ENCODE data around the gene LRRTM4.
"Not testable (repeated sequence)": the region's sequence is repeated elsewhere in the genome, so short reads cannot be mapped to it uniquely, and the experiment has no call there.

The LRRTM4 gene

DNA sequence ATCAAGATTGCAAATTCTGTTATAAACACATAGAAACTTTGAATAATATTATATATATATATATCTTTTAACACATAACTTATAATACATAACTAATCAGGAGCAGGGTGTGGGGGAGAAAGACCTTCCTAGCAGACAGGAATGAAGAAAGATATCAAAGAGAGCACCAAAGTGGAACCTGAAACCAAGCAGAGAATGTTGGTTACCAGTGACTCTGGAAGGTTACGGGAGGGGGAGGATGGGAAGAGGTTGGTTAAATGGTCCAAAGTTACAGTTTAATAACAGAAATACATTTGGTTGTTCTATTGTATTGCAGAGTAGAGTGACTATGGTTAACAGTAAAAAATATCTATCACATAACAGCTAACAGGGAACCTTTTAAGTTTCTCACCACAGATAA is 366.7 kb downstream of the LRRTM4 start:
- no peak for DNase-seq

DNA sequence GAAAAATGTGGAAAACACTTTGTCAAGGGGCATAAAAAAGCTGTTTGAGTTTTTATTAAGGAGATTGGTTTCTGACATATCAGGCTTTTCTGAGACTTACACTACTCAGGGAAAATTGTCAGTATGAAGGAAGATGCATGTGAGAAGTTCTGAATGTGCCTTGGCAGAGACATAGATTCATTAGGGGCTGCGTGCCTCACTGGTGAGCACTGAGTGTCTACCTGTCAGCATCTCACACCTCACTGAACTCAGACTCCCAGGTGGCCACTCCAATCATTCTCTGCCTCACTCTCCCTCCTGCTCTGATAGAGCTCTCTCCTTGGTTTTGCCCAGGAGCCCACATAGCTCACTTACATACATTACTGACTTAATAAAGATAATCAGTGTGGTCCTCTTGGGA is 372.6 kb downstream of the LRRTM4 start:
- no peak for DNase-seq

DNA sequence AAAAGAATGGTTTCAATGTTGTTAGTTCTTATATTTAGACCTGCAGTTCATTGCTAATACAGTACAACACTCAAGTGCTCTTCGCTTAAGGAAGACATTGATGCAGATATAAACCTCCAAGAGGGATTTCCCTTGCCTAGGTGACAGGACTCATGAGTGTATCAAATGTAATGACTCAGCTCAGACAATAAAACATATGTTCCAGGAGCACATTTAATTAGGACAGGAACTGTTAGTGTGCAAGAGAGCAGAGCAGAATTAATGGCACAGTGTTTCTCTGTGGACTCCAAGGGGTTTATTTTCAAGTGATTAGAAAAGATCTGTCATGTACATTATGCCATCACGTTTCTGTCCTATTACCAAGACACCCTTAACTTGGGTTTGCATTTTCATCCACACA is 375.0 kb downstream of the LRRTM4 start:
- no peak for DNase-seq

DNA sequence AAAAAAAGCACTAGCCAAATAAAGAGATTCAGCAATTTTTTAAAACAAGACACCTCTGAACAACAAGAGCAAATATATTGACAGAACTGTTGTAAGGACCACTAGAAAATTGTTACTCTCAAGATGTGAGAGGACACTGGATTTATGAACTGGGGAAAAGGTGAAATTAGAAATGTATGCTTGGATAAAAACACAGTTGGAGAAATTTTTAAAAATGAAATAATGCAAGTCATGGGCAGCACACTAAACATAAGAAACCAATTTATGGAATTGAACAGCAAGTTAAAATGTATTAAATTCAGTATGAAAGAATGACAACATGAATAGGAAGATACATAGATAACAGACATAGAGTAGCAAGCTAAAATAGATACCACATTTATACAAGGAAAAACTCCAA is 377.4 kb downstream of the LRRTM4 start:
- DNase-seq: no peak

DNA sequence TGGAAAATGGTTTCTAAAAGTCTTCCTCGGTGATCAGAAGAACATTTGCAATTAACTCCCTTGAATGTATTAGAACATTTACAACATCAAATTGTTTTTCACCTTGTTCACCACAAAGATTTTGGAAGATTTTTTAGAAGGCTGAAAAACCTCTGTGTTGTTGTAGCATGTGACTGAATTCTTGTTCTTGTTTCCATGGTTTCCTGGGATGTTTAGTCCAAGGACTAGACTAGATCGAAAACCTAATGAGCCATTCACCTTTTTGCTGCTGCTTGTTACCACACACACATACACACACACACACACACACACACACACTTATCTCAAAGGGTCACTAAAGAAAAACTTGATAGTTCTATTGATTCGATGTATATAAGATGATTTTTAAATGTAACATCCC is 380.0 kb downstream of the LRRTM4 start:
- DNase-seq: no peak

DNA sequence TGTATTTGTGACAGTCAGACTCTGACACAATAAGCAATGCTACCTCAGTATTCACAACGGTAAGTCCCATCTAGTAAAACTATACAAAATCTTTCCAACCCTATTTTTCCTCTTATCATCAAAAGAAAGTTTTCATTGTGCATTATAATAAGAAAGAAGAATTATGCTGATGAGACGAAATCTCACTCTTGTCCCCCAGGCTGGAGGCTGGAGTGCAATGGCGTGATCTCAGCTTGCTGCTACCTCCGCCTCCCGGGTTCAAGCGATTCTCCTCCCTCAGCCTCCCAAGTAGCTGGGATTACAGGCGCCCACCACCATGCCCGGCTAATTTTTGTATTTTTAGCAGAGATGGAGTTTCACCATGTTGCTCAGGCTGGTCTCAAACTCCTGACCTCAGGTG is 393.7 kb downstream of the LRRTM4 start:
- DNase-seq: not testable (repeated sequence)

DNA sequence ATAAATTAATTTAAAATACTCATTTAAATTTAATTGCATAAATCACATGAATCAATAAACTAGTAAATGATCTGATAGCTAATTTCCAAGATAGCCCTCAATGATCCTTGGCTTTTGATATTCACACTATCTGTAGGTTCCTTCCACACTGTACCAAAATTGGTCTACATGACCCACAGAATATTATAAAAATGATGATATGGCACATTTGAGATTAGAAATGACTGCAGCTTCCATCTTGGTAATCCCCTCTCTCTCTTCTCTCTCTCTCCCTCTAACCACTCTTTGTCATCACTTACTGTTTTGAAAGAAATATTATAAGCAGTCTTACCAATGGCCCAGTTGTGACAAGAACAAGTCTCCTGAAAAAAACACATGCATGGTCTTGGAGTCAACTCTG is 394.8 kb downstream of the LRRTM4 start:
- no peak for DNase-seq

DNA sequence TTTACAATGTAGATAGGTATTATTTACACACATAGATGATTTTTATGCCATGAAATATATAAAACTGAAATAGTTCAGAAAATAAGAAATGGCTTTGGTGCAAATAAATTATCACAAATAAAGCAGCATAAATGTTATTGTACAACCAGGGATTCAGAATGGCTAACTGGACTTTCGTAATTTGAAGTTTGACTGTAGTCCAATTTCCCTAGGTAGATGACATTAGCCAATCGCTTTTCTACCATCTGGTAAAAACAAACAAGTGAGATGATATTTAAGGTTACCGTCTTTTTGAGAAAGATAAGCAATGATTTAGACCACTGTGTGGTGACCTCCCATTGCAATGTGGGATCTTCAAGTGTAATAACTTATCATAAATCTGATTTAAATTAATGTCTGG is 400.7 kb downstream of the LRRTM4 start:
- DNase-seq: no peak

DNA sequence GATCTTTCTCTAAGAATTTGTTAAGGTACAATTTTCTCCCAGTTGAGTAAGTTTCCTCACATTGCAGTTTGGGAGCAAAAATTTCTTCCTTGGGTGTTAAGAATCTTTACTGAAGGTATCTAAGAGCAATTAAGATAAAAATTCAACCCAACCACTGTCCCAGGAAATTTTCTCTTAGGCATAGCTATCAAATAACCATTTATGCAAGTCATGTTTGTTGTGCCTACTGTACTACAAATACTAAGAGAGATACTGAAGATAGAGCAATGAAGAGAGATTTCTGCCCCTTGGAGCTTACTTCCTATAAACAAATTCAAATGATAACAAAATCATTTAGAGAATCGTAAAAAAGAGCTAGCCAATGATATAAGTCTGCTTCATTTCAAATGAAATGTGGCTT is 402.8 kb downstream of the LRRTM4 start:
- DNase-seq: no peak

DNA sequence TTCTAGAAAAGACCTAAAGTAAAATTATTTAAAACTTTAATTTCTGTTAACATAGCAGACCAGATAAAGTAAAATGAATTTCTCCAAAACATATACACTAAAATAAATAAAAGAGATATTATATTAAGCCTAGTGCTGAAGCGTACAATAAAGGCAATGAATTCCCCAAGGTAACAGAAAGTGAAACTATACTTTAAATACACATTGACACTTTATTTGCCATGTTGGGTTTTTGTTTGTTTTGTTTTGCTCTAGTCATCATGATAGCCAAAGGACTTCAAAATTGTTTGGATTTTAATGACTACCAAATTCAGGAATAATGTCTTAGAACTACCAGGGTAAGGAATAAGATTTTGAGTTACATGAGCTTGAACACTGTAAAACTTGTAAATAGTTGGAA is 413.3 kb downstream of the LRRTM4 start:
- DNase-seq: no peak

DNA sequence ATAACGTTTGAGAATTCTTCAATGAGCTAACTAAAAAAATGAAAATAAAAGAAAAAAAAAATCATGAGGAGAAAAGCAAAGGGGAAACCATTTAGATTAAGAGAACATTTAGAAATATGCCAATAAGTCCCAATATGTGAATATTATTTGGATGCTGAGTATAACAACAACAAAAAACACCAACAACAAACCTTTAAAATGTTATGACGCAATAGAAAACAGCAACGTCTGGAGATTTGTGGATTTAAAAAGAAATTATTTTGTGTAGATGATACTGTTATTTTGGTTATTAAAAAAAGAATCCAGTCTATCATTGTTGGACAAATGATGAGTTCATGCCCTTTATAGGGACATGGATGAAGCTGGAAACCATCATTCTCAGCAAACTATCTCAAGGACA is 417.2 kb downstream of the LRRTM4 start:
- DNase-seq: no peak

DNA sequence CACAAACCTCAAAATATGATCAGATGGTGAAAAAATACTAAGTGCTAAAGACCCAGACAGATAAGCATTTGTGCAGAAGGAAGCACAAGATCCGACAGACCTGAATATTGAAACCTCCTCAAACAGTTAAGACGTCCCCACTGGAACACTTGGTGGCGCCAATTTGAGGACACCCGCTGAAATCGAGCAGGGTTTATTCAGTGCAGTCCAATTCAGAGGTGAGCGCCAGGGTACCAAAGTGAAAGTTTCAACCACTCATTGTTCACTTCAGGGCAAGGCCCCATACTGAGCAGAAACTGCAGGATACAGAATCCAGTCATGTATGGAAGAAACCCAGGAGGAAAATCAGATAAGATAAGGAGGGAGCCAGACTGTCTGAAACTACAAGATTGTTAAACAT is 417.6 kb downstream of the LRRTM4 start:
- no peak for DNase-seq

DNA sequence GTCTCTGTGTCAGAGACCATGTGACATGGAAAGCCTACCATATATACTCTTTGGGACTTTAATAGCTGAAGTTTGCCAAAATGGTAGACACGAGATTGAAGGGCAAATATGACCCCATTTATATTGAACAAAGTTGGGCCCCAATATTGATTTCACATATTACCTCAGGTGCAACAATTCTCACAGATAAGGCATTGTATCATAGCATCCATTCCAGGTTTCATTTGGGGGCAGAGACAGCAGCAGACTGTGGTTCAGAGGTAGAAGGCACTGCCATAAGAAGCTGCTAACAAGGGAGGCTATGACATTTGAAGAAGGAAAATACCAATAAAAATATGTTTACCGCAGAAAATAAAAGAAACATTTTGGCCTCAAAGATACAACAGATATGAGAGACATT is 419.2 kb downstream of the LRRTM4 start:
- DNase-seq: no peak

DNA sequence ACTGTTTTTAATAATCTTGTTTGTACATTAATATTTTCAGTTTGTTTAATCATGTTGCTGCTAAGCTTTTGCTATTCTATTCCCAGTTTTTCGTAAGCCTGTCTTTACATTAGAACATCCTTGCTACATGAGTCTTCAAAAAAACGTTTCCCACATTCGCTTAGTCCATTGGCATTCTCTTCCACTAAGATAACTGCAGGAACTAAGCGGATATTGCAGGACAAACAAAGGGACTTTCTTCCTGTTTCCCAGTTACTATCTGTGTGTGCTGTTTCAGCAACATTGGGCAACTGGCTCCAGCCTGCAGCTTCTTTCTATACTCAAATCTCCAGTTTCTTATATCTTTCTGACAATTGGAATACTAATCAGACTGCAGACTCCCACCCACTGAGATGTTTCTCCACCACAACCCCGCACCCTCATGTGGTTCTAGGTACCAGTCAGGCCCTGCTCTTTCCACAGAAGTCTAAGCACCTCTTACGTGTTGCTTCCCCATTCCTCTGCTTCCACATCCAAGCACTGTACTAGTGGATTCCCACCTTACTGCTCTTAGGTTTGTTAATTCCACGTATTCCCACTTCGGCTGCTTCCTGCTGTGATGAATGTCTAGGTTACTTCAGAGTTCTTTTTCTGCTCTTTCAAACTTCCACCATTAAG is 420.3 kb downstream of the LRRTM4 start:
- DNase-seq: no peak

DNA sequence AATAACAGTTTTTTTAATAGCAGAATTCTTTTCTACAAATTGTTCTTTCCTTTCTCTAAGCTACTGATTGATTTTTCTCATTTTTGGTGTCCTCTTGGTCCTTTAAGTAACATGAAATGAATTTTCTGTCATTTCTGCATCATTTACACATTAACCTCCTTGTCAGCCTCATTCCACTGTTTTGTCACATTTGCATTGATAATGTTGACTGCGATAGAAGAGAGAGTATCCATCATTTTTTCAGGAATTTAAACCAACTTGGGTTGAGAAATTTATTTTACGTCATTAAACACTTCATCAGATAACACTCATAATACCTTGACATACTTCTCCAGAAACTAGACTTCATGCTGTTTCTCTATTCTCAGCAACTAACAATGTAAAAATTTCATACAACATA is 422.2 kb downstream of the LRRTM4 start:
- no peak for DNase-seq

DNA sequence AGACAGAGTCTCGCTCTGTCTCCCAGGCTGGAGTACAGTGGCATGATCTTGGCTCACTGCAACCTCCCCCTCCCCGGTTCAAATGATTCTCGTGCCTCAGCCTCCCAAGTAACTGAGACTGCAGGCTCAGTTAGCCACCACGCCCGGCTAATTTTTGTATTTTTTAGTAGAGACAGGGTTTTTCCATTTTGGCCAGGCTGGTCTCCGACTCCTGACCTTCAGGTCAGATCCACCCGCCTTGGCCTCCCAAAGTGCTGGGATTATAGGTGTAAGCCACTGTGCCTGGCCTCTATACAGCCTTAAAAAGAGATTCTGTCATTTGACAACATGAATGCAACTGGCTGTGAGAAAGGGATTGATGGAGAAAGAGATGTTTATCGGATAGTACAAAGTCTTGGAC is 426.7 kb downstream of the LRRTM4 start:
- DNase-seq: not testable (repeated sequence)

DNA sequence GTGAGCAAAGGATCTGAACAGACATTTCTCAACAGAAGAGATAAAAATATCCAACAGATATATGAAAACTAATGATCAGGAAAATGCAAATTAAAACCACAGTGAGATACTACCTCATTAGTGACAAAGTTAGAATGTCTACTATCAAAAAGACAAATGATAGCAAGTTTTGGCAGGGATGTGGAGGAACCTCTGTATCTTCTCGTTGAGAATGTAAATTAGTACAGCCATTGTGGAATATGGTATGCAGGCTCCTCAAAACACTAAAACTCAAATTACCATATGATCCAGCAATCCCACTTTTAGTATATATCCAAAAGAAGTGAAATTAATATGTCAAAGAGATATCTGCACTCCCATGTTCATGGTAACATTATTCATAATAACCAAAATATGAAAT is 427.1 kb downstream of the LRRTM4 start:
- no peak for DNase-seq

DNA sequence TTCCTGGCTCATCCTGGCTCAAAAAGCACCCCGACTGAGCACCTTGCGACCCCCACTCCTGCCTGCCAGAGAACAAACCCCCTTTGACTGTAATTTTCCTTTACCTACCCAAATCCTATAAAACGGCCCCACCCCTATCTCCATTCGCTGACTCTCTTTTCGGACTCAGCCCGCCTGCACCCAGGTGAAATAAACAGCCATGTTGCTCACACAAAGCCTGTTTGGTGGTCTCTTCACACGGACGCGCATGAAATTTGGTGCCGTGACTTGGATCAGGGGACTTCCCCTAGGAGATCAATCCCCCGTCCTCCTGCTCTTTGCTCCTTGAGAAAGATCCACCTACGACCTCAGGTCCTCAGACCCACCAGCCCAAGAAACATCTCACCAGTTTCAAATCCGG is 433.8 kb downstream of the LRRTM4 start:
- not testable (repeated sequence) for DNase-seq

DNA sequence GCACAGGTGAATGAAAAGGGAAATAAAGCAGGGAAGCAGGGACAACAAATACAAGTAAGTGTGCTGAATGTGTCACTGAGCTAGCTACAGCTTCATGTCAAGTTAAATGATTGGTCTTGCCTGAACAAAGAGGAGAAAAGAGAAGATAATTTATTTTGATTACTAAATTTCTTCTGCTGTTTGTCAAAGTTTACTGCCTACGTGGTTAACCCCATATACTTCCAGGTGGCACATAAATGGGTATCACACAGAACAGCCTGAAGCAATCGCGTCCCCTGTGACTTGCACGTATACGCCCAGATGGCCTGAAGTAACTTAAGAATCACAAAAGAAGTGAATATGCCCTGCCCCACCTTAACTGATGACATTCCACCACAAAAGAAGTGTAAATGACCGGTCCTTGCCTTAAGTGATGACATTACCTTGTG is 434.2 kb downstream of the LRRTM4 start:
- no peak for DNase-seq

DNA sequence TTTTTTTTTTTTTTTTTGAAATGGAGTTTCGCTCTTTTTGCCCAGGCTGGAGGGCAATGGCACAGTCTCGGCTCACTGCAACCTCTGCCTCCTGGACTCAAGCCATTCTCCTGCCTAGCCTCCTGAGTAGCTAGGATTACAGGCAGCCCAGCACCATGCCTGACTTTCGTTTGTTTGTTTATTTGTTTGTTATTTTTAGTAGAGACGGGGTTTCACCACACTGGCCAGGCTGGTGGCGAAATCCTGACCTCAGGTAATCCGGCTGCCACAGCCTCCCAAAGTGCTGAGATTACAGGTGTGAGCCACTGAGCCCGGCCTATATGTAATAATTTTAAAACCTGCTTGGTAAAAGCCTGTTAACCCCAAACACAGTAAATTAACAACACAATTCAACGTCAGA is 435.7 kb downstream of the LRRTM4 start:
- DNase-seq: no peak

DNA sequence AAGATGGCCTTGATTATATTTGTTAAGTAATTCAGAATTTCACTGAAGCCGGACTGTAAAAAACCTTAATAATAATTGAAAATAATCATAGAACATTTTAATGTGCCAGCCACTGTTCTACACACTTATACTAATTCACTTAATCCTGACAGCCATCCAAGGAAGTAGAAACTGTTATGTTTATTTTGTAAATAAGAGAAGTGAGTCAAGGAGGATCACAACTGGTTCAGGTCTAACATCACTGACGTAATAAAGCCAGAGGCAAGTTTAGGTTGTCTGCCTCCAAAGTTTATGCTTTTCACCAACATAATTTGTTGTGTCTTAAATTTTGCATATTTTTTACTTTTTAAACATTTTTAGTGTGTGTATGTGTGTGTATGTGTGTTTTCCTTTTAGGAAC is 436.1 kb downstream of the LRRTM4 start:
- DNase-seq: no peak

DNA sequence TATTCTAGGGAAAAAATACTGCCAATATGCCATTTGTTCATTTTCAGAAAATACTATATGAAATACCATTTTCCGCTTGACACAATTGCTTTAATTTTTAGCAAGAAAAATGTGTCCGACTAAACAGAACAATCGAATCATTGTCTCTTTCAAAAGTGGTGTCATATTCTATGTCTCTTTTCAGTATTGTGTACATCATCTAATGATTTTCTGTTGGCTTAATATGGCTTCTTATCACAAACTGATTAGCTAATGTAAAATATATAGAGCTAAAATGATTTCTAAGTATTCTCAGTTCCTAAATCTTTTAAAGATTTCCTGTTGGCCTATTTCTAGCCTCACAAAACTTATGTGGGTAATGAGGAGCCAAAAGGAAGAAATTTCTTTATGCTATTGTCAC is 436.6 kb downstream of the LRRTM4 start:
- no peak for DNase-seq

DNA sequence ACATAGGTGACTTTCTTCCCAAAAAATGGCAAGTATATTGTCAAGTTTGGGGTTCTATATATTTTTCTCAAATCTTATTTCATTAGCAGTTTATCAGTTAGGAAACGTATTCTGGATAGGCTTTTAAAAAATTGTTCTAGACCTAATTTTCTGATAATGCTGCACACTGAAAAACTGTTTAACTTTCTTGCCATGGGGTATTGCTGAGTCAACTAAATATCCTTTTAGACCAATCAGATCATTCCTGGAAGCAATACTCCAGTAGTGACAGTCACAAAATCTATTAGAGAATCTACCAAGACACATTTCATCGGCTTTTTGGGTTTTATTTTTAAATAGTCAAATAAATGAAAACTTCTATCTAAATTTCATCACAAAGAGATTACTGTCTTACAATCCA is 440.6 kb downstream of the LRRTM4 start:
- no peak for DNase-seq

DNA sequence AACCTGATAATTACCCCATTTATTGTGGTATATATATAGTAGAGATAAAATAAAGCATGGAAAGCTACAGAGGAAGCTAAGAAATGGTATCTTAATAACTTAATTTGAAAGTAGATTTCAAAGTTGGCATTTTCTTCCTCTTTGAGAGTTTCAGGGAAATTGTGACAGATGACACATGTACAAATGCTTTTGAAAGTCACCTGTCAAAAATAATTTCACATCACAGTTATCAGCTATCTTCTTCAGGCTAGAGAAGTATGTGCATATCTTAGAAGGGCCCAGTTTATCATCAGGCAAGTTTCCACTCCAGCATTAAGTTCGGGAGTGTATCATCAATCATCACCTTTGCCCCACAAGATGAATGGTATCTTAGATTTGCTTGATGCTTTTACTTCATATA is 457.9 kb downstream of the LRRTM4 start:
- no peak for DNase-seq

DNA sequence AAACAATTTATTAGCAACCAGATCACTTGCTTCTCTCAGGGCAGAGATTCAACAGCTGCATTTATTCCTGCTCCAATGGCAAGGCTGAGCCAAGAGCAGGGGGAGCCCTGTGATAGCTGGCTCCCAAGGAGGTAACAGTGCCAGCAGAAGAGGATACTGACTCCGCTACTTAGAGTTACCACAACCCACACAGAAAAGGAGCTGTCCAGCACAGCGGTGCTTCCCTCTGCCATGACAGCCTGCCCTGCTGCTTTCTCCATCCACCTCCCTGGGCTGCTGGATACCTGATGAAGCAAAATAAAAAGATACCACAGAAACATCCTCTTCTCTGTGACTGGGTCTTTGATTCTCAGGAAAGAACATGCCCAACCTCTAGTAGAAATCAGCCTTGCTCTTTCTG is 467.2 kb downstream of the LRRTM4 start:
- DNase-seq: no peak

DNA sequence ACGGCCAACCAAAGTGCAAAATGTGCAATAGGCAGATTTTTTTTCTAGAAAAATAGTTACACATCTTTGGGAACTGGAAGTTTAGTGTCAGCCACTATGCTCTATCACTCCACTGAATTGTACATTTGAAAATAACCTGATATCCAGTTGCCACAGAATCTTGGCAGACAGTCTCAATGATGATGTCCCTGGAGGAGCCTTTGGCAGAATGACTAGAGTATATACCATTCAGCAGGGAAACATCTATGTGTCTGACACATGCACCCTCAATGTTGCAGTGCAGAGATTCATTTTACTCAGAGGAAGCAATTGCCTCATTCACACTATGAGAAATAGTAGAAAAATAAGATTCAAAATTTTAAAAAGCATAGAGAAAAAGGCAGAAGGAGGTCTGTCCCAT is 475.8 kb downstream of the LRRTM4 start:
- no peak for DNase-seq
